ENCODE data around the gene SPAG16. TPM values are rescaled to one million over a fixed set of nuclear protein-coding genes. Genes with fewer than 3 reads are reported as not detected.

Gene SPAG16
- total RNA-seq, 1 donor from 2014 or later: 14.4 TPM

GRCh38 chr2:213500881-213501280 is 216.6 kb downstream of the SPAG16 start:
- Mint-ChIP-seq H3K36me3 (ENCODE audit: low read depth, unreplicated experiment) (no peaks in the 10 kb centered on the region), H3K27me3 (ENCODE audit: unreplicated experiment) (no peaks in the 10 kb centered on the region), H3K4me1 (ENCODE audit: unreplicated experiment) (no peaks in the 10 kb centered on the region), H3K27ac (ENCODE audit: unreplicated experiment) (no peak overlapping the region), H3K4me3 (ENCODE audit: unreplicated experiment) (no peak overlapping the region), H3K9me3 (ENCODE audit: unreplicated experiment) (no peaks in the 10 kb centered on the region)
- DNase-seq (ENCODE audit: low spot score): no peak
- TF ChIP-seq, protein P1, sequence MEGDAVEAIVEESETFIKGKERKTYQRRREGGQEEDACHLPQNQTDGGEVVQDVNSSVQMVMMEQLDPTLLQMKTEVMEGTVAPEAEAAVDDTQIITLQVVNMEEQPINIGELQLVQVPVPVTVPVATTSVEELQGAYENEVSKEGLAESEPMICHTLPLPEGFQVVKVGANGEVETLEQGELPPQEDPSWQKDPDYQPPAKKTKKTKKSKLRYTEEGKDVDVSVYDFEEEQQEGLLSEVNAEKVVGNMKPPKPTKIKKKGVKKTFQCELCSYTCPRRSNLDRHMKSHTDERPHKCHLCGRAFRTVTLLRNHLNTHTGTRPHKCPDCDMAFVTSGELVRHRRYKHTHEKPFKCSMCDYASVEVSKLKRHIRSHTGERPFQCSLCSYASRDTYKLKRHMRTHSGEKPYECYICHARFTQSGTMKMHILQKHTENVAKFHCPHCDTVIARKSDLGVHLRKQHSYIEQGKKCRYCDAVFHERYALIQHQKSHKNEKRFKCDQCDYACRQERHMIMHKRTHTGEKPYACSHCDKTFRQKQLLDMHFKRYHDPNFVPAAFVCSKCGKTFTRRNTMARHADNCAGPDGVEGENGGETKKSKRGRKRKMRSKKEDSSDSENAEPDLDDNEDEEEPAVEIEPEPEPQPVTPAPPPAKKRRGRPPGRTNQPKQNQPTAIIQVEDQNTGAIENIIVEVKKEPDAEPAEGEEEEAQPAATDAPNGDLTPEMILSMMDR (IDR thresholded peaks at IDR 0.05; ENCODE audit: unreplicated experiment): no peak

GRCh38 chr2:213524164-213524563 is 239.9 kb downstream of the SPAG16 start:
- TF ChIP-seq, protein P1 (IDR thresholded peaks at IDR 0.05; ENCODE audit: unreplicated experiment): no peak
- H3K9me3 Mint-ChIP-seq (ENCODE audit: unreplicated experiment): peaks cover 7% of the 10 kb centered on the region
- no peak for DNase-seq (ENCODE audit: low spot score)

DNA sequence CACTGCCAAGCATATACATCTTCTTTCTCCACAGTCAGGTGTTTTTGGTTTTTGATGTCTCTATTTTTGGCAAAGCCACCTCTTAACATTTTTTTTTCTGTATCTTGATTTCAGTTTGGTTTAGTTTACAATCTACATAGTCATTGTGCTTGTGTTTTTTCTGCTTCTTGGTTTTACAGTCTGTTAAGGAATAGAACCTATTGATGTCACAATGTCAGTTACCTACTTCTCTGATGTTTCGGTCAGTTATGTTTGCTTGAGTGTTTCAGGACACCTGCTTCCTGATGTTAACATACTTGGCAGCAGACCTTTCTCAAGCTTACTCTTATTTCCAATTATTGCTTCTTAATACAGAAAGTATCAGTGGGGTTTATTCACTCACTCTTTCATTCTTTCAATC is 253.3 kb downstream of the SPAG16 start:
- no peaks in the 10 kb centered on the region for H3K4me1 Mint-ChIP-seq (ENCODE audit: unreplicated experiment)
- H3K27me3 Mint-ChIP-seq (ENCODE audit: unreplicated experiment): no peaks in the 10 kb centered on the region
- no peaks in the 10 kb centered on the region for H3K9me3 Mint-ChIP-seq (ENCODE audit: unreplicated experiment)
- no peaks in the 10 kb centered on the region for H3K36me3 Mint-ChIP-seq (ENCODE audit: low read depth, unreplicated experiment)
- no peak overlapping the region for H3K4me3 Mint-ChIP-seq (ENCODE audit: unreplicated experiment)
- H3K27ac Mint-ChIP-seq (ENCODE audit: unreplicated experiment): no peak overlapping the region
- DNase-seq (ENCODE audit: low spot score): no peak
- TF ChIP-seq, protein P1 (IDR thresholded peaks at IDR 0.05; ENCODE audit: unreplicated experiment): no peak

More at GRCh38 chr2:213524164-213524563, 239.9 kb downstream of the SPAG16 start:
- no peaks in the 10 kb centered on the region for H3K4me1 Mint-ChIP-seq (ENCODE audit: unreplicated experiment)
- peaks cover 1% of the 10 kb centered on the region for H3K27me3 Mint-ChIP-seq (ENCODE audit: unreplicated experiment)
- no peak overlapping the region for H3K4me3 Mint-ChIP-seq (ENCODE audit: unreplicated experiment)
- H3K36me3 Mint-ChIP-seq (ENCODE audit: low read depth, unreplicated experiment): peaks cover 12% of the 10 kb centered on the region
- H3K27ac Mint-ChIP-seq (ENCODE audit: unreplicated experiment): no peak overlapping the region

GRCh38 chr2:213544940-213545339 is 260.7 kb downstream of the SPAG16 start:
- no peaks in the 10 kb centered on the region for H3K9me3 Mint-ChIP-seq (ENCODE audit: unreplicated experiment)
- no peak overlapping the region for H3K27ac Mint-ChIP-seq (ENCODE audit: unreplicated experiment)
- no peak for DNase-seq (ENCODE audit: low spot score)
- peaks cover 4% of the 10 kb centered on the region for H3K4me1 Mint-ChIP-seq (ENCODE audit: unreplicated experiment)
- TF ChIP-seq, protein P1 (IDR thresholded peaks at IDR 0.05; ENCODE audit: unreplicated experiment): no peak
- H3K36me3 Mint-ChIP-seq (ENCODE audit: low read depth, unreplicated experiment): no peaks in the 10 kb centered on the region
- no peaks in the 10 kb centered on the region for H3K27me3 Mint-ChIP-seq (ENCODE audit: unreplicated experiment)
- H3K4me3 Mint-ChIP-seq (ENCODE audit: unreplicated experiment): no peak overlapping the region

- no peaks in the 10 kb centered on the region for H3K36me3 Mint-ChIP-seq (ENCODE audit: low read depth, unreplicated experiment)
- H3K4me1 Mint-ChIP-seq (ENCODE audit: unreplicated experiment): peaks cover 4% of the 10 kb centered on the region
- no peak overlapping the region for H3K4me3 Mint-ChIP-seq (ENCODE audit: unreplicated experiment)
- H3K27me3 Mint-ChIP-seq (ENCODE audit: unreplicated experiment): no peaks in the 10 kb centered on the region
- H3K9me3 Mint-ChIP-seq (ENCODE audit: unreplicated experiment): no peaks in the 10 kb centered on the region
- H3K27ac Mint-ChIP-seq (ENCODE audit: unreplicated experiment): no peak overlapping the region
- TF ChIP-seq, protein P1 (IDR thresholded peaks at IDR 0.05; ENCODE audit: unreplicated experiment): no peak
- no peak for DNase-seq (ENCODE audit: low spot score)
Observed at GRCh38 chr2:213545481-213545880, 261.2 kb downstream of the SPAG16 start.

Data from endothelial cell (in vitro differentiated cells).